Activated CD4-positive, alpha-beta memory T cell treated with anti-CD3 and anti-CD28 coated beads, Interleukin-2, amount 10 ng/mL, durations not matched to agents 7 days and 5 days (primary cell): ENCODE measurements around the gene CREBL2. TPM values are rescaled to one million over a fixed set of nuclear protein-coding genes. Genes with fewer than 3 reads are reported as not detected.
"Not testable (repeated sequence)": the region's sequence is repeated elsewhere in the genome, so short reads cannot be mapped to it uniquely, and the experiment has no call there.

ENCODE experiments used
- CTCF ChIA-PET: fragments of 350-600 bp; sonication (Branson Sonifier 250); formaldehyde crosslinking; loops from one replicate; lab custom pipeline; 2021; ENCODE audit warnings: antibody characterized with exemption, inconsistent platforms; lab: Charles Lee
- POLR2A ChIA-PET: fragments of 350-600 bp; sonication (Branson Sonifier 250); formaldehyde crosslinking; loops from one replicate; lab custom pipeline; 2021; ENCODE audit warnings: antibody characterized with exemption; lab: Charles Lee
- DNase-seq: peaks from one replicate; pipeline ENCODE4 v3.0.0-alpha.2; 2020
- H3K27ac Mint-ChIP-seq: one replicate; pipeline ENCODE4 v1.8.0; 2021; ENCODE audit warnings: mild to moderate bottlenecking, mixed read lengths
- H3K27me3 Mint-ChIP-seq: one replicate; pipeline ENCODE4 v1.8.0; 2021; ENCODE audit warnings: mixed read lengths
- H3K36me3 Mint-ChIP-seq: one replicate; pipeline ENCODE4 v1.8.0; 2021; ENCODE audit warnings: low read depth, mixed read lengths
- H3K4me1 Mint-ChIP-seq: one replicate; pipeline ENCODE4 v1.8.0; 2021; ENCODE audit warnings: mixed read lengths
- H3K4me3 Mint-ChIP-seq: one replicate; pipeline ENCODE4 v1.8.0; 2021; ENCODE audit warnings: mild to moderate bottlenecking, mixed read lengths
- H3K9me3 Mint-ChIP-seq: one replicate; pipeline ENCODE4 v1.8.0; 2021; ENCODE audit warnings: mixed read lengths
- total RNA-seq, 2 experiments: library from RNA; stranded (reverse); gene quantifications; one replicate each; pipeline ENCODE4 v1.2.3, GENCODE V29; 2021

CREBL2 gene
- total RNA-seq, 2 experiments from 2014 or later = 24.2 to 26.1 TPM

- ChIA-PET CTCF (interaction anchor here (0.6 to 3.8 kb wide), 13 partner anchors 9 to 430 kb away, joined by 3 to 9 read pairs (median 4); no protein-coding TSS in a partner anchor), POLR2A (interaction anchor here (0.9 to 2.3 kb wide), 11 partner anchors 8 to 170 kb away, joined by 3 to 21 read pairs (median 5); partner anchors contain the start of genes CDKN1B and DUSP16)
- peak; percentile 35 for DNase-seq
- Mint-ChIP-seq H3K36me3 (peaks cover 78% of the 10 kb centered on the region), H3K9me3 (peaks cover 34% of the 10 kb centered on the region), H3K27ac (peak overlapping the region; percentile 55), H3K4me3 (no peak overlapping the region), H3K27me3 (no peaks in the 10 kb centered on the region), H3K4me1 (peaks cover 12% of the 10 kb centered on the region)
These were observed 33.8 kb downstream of the CREBL2 start for GRCh38 chr12:12645485-12645884.

DNA sequence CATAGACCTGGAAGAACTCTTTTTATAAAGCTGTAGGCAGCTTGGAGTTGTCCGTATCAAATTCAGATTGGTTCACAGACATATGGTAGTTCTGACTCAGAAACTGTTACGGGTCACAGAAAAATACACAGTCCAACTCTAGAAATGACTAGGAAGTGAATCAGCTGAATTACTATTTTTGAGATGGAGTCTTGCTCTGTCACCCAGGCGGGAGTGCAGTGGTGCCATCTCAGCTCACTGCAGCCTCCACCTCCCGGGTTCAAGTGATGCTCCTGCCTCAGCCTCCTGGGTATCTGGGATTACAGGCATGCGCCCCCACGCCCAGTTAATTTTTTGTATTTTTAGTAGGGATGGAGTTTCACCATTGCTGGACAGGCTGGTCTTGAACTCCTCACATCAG is 34.3 kb downstream of the CREBL2 start:
- not testable (repeated sequence) for H3K4me3 Mint-ChIP-seq, DNase-seq, H3K27me3 Mint-ChIP-seq
- POLR2A ChIA-PET = interaction anchor here (0.9 to 2.3 kb wide), 11 partner anchors 8 to 171 kb away, joined by 3 to 21 read pairs (median 5); partner anchors contain the start of genes CDKN1B and DUSP16
- Mint-ChIP-seq H3K36me3 (peaks cover 76% of the 10 kb centered on the region), H3K4me1 (peaks cover 12% of the 10 kb centered on the region), H3K27ac (peak overlapping the region; percentile 55), H3K9me3 (peaks cover 34% of the 10 kb centered on the region)
- CTCF ChIA-PET = interaction anchor here (0.6 to 3.8 kb wide), 12 partner anchors 9 to 271 kb away, joined by 3 to 9 read pairs (median 4); no protein-coding TSS in a partner anchor

DNA sequence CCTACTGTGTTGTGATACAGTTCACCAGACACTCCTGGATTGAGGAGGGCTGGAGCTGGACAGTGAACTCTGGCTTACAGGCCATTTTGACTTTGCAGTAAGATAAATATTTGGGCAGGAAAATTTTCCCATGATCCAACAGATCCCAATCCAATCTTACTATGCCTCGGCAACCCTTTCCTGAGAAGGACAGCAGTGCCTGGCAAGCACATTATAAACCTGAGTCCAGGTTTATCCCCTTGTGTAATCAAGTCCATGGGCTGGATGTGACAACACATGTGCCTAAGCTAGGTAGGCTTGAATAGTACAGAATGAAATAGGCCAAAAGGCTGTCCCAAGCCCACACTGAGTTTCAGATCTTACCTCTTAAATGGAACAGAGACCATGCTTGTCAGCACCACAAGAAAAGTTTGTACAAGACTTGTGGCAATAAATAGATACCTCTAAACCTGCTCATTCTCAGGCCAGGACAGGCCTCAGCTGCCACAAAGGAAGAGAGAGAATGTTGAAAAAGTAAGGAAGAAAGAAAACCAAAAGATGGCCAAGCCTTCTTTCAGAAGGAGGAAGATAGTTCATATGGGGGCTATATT is 34.9 kb downstream of the CREBL2 start:
- CTCF ChIA-PET = interaction anchor here (0.6 to 1.4 kb wide), 7 partner anchors 12 to 271 kb away, joined by 3 to 7 read pairs (median 3); no protein-coding TSS in a partner anchor

GRCh38 chr12:12648284-12648683 is 36.6 kb downstream of the CREBL2 start:
- Mint-ChIP-seq H3K4me1 (peaks cover 12% of the 10 kb centered on the region), H3K27ac (no peak overlapping the region), H3K27me3 (no peaks in the 10 kb centered on the region), H3K9me3 (peaks cover 43% of the 10 kb centered on the region), H3K36me3 (peaks cover 67% of the 10 kb centered on the region), H3K4me3 (no peak overlapping the region)
- ChIA-PET CTCF (no interaction called here), POLR2A (no interaction called here)
- DNase-seq = no peak

More for the DNA sequence above, 34.9 kb downstream of the CREBL2 start:
- Mint-ChIP-seq H3K4me1 (peaks cover 12% of the 10 kb centered on the region), H3K27me3 (no peaks in the 10 kb centered on the region), H3K27ac (no peak overlapping the region), H3K9me3 (peaks cover 38% of the 10 kb centered on the region), H3K36me3 (peaks cover 77% of the 10 kb centered on the region), H3K4me3 (no peak overlapping the region)
- POLR2A ChIA-PET = interaction anchor here (1.0 to 2.3 kb wide), 8 partner anchors 7 to 90 kb away, joined by 3 to 21 read pairs (median 6); partner anchors contain the start of genes CDKN1B and DUSP16
- no peak for DNase-seq

- Mint-ChIP-seq H3K36me3 (peaks cover 61% of the 10 kb centered on the region), H3K4me1 (peaks cover 12% of the 10 kb centered on the region), H3K9me3 (peaks cover 43% of the 10 kb centered on the region), H3K27ac (no peak overlapping the region), H3K4me3 (no peak overlapping the region), H3K27me3 (no peaks in the 10 kb centered on the region)
- ChIA-PET CTCF (no interaction called here), POLR2A (interaction anchor here (1.5 kb wide), 1 partner anchor 65 kb away, joined by 5 read pairs; no protein-coding TSS in a partner anchor)
- no peak for DNase-seq
These were observed 37.4 kb downstream of the CREBL2 start for GRCh38 chr12:12648951-12649650.

GRCh38 chr12:12651752-12652151 is 40.1 kb downstream of the CREBL2 start:
- ChIA-PET POLR2A (interaction anchor here (1.5 kb wide), 2 partner anchors 45 to 295 kb away, joined by 3 to 4 read pairs; partner anchors contain the start of gene BORCS5), CTCF (no interaction called here)
- no peak for DNase-seq
- no peak overlapping the region for H3K4me3 Mint-ChIP-seq
- H3K27me3 Mint-ChIP-seq = no peaks in the 10 kb centered on the region
- H3K4me1 Mint-ChIP-seq = peaks cover 8% of the 10 kb centered on the region
- no peak overlapping the region for H3K27ac Mint-ChIP-seq
- peaks cover 43% of the 10 kb centered on the region for H3K36me3 Mint-ChIP-seq
- peaks cover 40% of the 10 kb centered on the region for H3K9me3 Mint-ChIP-seq

DNA sequence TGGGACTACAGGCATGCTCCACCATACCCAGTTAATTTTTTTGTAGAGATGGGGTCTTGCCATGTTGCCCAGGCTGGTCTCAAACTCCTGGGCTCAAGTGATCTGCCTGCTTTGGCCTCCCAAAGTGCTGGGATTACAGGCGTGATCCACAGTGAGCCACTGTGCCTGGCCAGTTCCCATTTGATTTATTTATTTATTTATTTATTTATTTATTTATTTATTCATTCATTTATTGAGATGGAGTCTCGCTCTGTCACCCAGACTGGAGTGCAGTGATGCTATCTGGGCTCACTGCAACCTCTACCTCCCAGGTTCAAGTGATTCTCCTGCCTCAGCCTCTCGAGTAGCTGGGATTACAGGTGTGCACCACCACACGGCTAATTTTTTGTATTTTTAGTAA is 41.0 kb downstream of the CREBL2 start:
- H3K27me3 Mint-ChIP-seq, H3K27ac Mint-ChIP-seq, DNase-seq, H3K4me1 Mint-ChIP-seq, CTCF ChIA-PET, H3K4me3 Mint-ChIP-seq: not testable (repeated sequence)
- peaks cover 32% of the 10 kb centered on the region for H3K9me3 Mint-ChIP-seq
- peaks cover 34% of the 10 kb centered on the region for H3K36me3 Mint-ChIP-seq
- POLR2A ChIA-PET = interaction anchor here (1.5 to 1.9 kb wide), 2 partner anchors 63 to 296 kb away, joined by 4 read pairs; partner anchors contain the start of gene BORCS5

DNA sequence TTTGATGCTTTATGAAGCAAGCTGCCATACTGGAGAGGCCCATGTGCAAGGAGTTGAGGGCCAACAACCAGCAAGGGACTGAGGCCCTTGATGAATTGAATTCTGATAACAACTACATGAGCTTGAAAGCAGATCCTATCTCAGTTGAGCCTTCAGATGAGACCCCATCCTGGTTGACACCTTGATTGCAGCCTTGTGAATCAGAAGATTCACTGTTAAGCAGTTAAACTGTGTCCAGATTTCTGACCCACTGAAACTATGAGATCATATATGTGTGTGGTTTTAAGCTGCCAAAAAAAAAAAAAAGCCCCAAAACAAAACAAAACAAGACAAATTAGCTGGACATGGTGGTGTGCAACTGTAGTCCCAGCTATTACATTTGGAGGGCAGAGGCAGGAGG is 42.2 kb downstream of the CREBL2 start:
- POLR2A ChIA-PET = interaction anchor here (1.2 to 1.9 kb wide), 2 partner anchors 8 to 62 kb away, joined by 3 to 4 read pairs; no protein-coding TSS in a partner anchor
- peaks cover 22% of the 10 kb centered on the region for H3K36me3 Mint-ChIP-seq
- no peak overlapping the region for H3K27ac Mint-ChIP-seq

GRCh38 chr12:12654691-12655460 is 43.2 kb downstream of the CREBL2 start:
- no peak overlapping the region for H3K27ac Mint-ChIP-seq
- no peaks in the 10 kb centered on the region for H3K27me3 Mint-ChIP-seq
- H3K9me3 Mint-ChIP-seq = peaks cover 17% of the 10 kb centered on the region
- ChIA-PET CTCF (interaction anchor here (0.8 to 3.1 kb wide), 14 partner anchors 9 to 297 kb away, joined by 3 to 18 read pairs (median 4); no protein-coding TSS in a partner anchor), POLR2A (interaction anchor here (1.2 to 1.9 kb wide), 3 partner anchors 9 to 278 kb away, joined by 3 to 7 read pairs (median 4); no protein-coding TSS in a partner anchor)
- no peak for DNase-seq
- peaks cover 15% of the 10 kb centered on the region for H3K36me3 Mint-ChIP-seq
- H3K4me3 Mint-ChIP-seq = no peak overlapping the region
- H3K4me1 Mint-ChIP-seq = peaks cover 8% of the 10 kb centered on the region

More for the DNA sequence above, 42.2 kb downstream of the CREBL2 start:
- peaks cover 8% of the 10 kb centered on the region for H3K4me1 Mint-ChIP-seq
- no peak for DNase-seq
- no peak overlapping the region for H3K4me3 Mint-ChIP-seq
- peaks cover 24% of the 10 kb centered on the region for H3K9me3 Mint-ChIP-seq
- H3K27me3 Mint-ChIP-seq = no peaks in the 10 kb centered on the region
- CTCF ChIA-PET = interaction anchor here (0.9 to 3.1 kb wide), 6 partner anchors 10 to 292 kb away, joined by 3 to 18 read pairs (median 8); no protein-coding TSS in a partner anchor

- Mint-ChIP-seq H3K27ac (no peak overlapping the region), H3K9me3 (no peaks in the 10 kb centered on the region), H3K27me3 (no peaks in the 10 kb centered on the region), H3K4me3 (no peak overlapping the region), H3K36me3 (peaks cover 16% of the 10 kb centered on the region), H3K4me1 (peaks cover 8% of the 10 kb centered on the region)
- ChIA-PET POLR2A (interaction anchor here (1.2 kb wide), 1 partner anchor 48 kb away, joined by 3 read pairs; the partner anchor contains the start of gene CREBL2), CTCF (no interaction called here)
- DNase-seq = no peak
These were observed 48.5 kb downstream of the CREBL2 start for GRCh38 chr12:12660201-12660600.

DNA sequence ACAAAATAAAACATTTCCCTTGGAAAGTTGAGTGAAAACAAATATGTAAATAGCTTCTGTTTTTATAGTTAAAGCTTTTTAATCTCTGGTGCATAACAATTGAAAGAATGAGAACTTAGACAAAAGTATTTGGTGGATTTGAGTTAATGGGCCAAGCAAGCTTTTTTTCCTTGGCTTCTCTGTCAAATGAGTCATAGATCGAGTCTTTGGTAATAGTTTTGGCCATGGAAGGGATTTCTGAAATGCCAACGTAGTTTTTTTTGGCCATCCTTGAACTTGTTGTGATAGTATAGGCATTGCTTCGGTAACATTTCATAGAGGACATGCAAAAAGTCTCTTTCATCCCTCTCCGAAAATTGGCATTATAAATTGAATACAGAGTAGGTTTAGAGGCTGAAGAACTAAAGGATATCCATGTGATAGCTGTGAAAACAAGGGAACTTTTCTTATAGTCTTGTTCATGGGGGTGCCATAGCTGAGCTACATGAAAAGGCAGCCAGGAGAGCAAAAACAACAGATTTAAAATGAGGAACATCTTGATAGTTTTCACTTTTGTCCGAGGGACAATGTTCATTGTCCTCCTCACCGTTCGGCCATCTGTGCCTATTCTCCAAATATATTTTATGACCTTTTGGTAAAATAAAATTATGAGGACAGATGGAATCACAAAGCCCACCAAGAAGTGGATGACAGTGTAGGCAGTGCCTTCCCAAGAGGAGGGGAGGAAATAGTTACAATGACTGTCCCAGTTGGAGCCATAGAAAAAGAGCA is 49.6 kb downstream of the CREBL2 start:
- Mint-ChIP-seq H3K9me3 (no peaks in the 10 kb centered on the region), H3K36me3 (peaks cover 16% of the 10 kb centered on the region), H3K4me3 (no peak overlapping the region), H3K27me3 (no peaks in the 10 kb centered on the region), H3K4me1 (no peaks in the 10 kb centered on the region), H3K27ac (no peak overlapping the region)
- no peak for DNase-seq
- CTCF ChIA-PET = no interaction called here
- POLR2A ChIA-PET = interaction anchor here (1.1 to 1.2 kb wide), 2 partner anchors 49 to 304 kb away, joined by 3 read pairs; partner anchors contain the start of gene CREBL2
